Colonic mucosa (tissue), 4 donors: ENCODE data around the gene OXCT1. TPM values are rescaled to one million over a fixed set of nuclear protein-coding genes. Genes with fewer than 3 reads are reported as not detected.

ENCODE experiments used
- DNase-seq: peaks from one replicate; pipeline ENCODE4 v3.0.0-alpha.2; 2020
- H3K27ac ChIP-seq: fragments of 200-600 bp; one replicate; pipeline ENCODE4 v1.8.0; 2021
- H3K27me3 ChIP-seq: fragments of 200-600 bp; one replicate; pipeline ENCODE4 v1.8.0; 2021
- H3K36me3 ChIP-seq: fragments of 200-600 bp; one replicate; pipeline ENCODE4 v1.8.0; 2021
- H3K4me1 ChIP-seq: fragments of 200-600 bp; one replicate; pipeline ENCODE4 v1.8.0; 2021; ENCODE audit warnings: mild to moderate bottlenecking
- H3K4me3 ChIP-seq: fragments of 200-600 bp; one replicate; pipeline ENCODE4 v1.8.0; 2021
- H3K9ac ChIP-seq, 2 donors: one replicate each; pipeline ENCODE4 v1.7.0; 2013; ENCODE audit warnings: control low read depth in 2 of 2, low read depth in 2 of 2, low read length in 2 of 2
- H3K9me3 ChIP-seq: fragments of 200-600 bp; one replicate; pipeline ENCODE4 v1.8.0; 2021
- intact Hi-C: fragments of 100-400 bp; cut with DNase I; formaldehyde crosslinking; loops from one replicate; pipeline ENCODE4 v1.14.1; 2022
- total RNA-seq, 2 donors: library from RNA; stranded (reverse); fragmentation: NEBNext Ultra II Directional in 1 of 2; extraction: Animal tissue kit (Norgen Biotek cat#: 25700) in 1 of 2; gene quantifications; one replicate each; pipeline ENCODE4 v1.2.1, GENCODE V29; 2021
- TF ChIP-seq, protein P1 (sequence below): fragments of 200-600 bp; IDR thresholded peaks from one replicate; pipeline ENCODE4 v1.8.0; 2022; ENCODE audit warnings: antibody characterized with exemption, mild to moderate bottlenecking
- donor health status: healthy.
- donor health status: DM: no; HTN: no; CAD: no.
- donor health status: DM: no; HTN: no; CAD: no.

Gene OXCT1
- total RNA-seq, 2 donors from 2014 or later, result 23.8 to 31.3 TPM

DNA sequence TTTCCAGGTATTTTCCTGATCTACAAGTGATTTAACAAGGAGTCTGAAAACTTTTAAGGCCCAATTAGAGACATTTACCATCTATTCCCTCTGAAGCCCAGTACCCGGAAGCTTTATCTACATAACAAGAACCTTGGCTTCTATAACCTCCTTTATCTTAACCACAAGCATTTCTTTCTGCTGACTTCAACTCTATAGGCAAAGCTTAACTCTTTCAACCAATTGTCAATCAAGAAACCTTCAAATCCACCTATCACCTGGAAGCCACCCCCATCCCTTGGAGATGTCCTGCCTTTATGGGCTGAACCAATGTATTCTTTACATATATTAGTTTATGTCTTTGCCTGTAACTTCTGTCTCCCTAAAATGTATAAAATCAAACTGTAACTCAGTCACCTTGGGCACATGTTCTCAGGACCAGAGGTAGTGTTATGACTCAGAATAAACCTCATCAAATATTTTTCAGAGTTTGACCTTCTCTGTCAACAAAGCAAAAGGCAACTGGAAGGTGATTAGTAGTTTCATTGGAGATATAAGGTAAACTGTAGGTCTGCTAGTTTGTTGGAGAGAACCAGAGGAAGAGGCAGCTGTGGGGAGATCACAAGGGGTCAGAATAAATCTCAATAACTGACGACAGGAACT, 21.0 kb upstream of the OXCT1 start:
- no peaks in the 10 kb centered on the region for H3K27me3 ChIP-seq
- no peaks in the 10 kb centered on the region for H3K9me3 ChIP-seq
- intact Hi-C loops, result no loop called here
- H3K9ac ChIP-seq, result no peak overlapping the region
- H3K4me3 ChIP-seq, result no peak overlapping the region
- no peak overlapping the region for H3K27ac ChIP-seq
- DNase-seq, result no peak
- TF ChIP-seq, protein P1, sequence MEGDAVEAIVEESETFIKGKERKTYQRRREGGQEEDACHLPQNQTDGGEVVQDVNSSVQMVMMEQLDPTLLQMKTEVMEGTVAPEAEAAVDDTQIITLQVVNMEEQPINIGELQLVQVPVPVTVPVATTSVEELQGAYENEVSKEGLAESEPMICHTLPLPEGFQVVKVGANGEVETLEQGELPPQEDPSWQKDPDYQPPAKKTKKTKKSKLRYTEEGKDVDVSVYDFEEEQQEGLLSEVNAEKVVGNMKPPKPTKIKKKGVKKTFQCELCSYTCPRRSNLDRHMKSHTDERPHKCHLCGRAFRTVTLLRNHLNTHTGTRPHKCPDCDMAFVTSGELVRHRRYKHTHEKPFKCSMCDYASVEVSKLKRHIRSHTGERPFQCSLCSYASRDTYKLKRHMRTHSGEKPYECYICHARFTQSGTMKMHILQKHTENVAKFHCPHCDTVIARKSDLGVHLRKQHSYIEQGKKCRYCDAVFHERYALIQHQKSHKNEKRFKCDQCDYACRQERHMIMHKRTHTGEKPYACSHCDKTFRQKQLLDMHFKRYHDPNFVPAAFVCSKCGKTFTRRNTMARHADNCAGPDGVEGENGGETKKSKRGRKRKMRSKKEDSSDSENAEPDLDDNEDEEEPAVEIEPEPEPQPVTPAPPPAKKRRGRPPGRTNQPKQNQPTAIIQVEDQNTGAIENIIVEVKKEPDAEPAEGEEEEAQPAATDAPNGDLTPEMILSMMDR, result no peak
- no peaks in the 10 kb centered on the region for H3K36me3 ChIP-seq
- no peaks in the 10 kb centered on the region for H3K4me1 ChIP-seq

DNA sequence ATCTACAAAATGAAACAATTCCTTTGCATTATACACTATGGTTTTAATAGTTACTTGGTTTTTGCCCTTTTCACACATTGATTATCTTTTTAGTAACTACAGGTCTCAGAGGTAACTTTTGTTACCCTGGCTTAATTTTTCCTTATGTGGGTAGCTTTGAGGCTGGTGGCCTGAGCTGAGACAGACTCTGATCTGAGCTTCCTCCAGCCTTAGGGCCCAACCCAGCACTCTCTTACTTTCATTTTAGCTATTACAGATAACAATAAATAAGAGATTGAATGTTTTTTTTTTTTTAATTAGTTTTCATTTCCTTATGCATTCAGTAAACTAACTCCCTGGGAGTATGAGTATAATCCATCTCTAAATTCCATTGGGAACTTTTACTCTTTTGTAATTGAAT, 15.1 kb upstream of the OXCT1 start:
- no peaks in the 10 kb centered on the region for H3K27me3 ChIP-seq
- TF ChIP-seq, protein P1, result no peak
- no peaks in the 10 kb centered on the region for H3K36me3 ChIP-seq
- no peak overlapping the region for H3K4me3 ChIP-seq
- no peaks in the 10 kb centered on the region for H3K4me1 ChIP-seq
- intact Hi-C loops, result no loop called here
- H3K9me3 ChIP-seq, result no peaks in the 10 kb centered on the region
- no peak for DNase-seq
- no peak overlapping the region for H3K9ac ChIP-seq
- H3K27ac ChIP-seq, result no peak overlapping the region

DNA sequence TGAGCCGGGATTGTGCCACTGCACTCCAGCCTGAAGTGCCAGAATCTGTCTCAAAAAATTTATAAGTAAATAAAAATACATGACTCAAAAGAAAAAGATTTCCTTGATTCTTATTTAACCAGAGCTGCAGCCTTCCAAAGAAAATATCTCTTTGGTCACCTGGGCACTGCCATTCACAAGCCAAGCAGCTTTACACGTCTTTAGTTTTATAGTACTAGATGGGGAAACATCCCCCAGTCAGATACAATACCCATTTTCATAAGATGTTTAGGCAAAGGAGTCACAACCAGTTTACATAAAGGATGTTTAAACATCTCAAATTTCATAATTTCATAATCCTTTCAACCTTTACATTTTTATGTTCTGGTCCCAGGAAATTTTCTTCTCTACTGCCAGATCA, 13.7 kb upstream of the OXCT1 start:
- Histone ChIP-seq H3K27me3 (no peaks in the 10 kb centered on the region), H3K4me1 (no peaks in the 10 kb centered on the region), H3K9me3 (no peaks in the 10 kb centered on the region), H3K27ac (no peak overlapping the region), H3K4me3 (no peak overlapping the region), H3K9ac (no peak overlapping the region), H3K36me3 (no peaks in the 10 kb centered on the region)
- no peak for DNase-seq
- intact Hi-C loops, result no loop called here
- TF ChIP-seq, protein P1, result no peak

DNA sequence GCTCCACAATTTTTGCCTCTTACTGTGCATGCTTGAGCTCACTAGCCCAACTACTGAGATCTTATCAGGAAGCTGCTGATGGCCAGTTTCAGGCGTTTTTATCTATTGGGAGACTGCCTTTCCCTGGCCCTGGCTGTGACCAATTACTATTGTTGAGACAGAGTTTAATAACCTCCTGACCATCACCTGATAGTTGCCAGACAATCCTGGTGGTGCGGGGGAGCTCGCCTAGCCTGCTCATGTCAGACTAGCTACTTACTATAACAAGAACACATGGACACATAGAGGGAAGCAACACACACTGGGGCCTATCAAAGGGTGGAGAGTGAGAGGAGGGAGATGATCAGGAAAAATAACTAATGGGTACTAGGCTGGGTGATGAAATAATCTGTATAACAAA, 13.0 kb upstream of the OXCT1 start:
- Histone ChIP-seq H3K27me3 (no peaks in the 10 kb centered on the region), H3K36me3 (no peaks in the 10 kb centered on the region), H3K4me3 (no peak overlapping the region), H3K9ac (no peak overlapping the region), H3K4me1 (no peaks in the 10 kb centered on the region), H3K27ac (no peak overlapping the region), H3K9me3 (no peaks in the 10 kb centered on the region)
- intact Hi-C loops, result no loop called here
- no peak for DNase-seq
- TF ChIP-seq, protein P1, result no peak

DNA sequence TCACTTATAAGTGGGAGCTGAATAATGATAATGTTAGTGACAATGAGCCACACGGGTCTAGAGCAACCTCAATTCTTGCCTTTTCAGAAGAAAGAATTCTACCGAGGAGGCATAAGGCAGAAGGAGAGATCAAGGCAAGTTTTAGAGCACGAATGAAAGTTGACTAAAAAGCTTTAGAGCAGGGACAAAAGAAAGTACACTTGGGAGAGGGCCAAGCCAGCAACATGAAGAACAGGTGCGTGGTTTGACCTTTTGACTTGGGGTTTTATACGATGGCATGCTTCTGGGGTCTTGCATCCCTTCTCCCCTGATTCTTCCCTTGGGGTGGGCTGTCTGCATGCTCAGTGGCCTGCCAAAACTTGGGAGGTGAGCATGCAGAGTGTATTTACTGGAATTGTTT, 12.5 kb upstream of the OXCT1 start:
- Histone ChIP-seq H3K4me3 (no peak overlapping the region), H3K9me3 (no peaks in the 10 kb centered on the region), H3K36me3 (no peaks in the 10 kb centered on the region), H3K27me3 (no peaks in the 10 kb centered on the region), H3K27ac (no peak overlapping the region), H3K9ac (no peak overlapping the region), H3K4me1 (no peaks in the 10 kb centered on the region)
- intact Hi-C loops, result no loop called here
- DNase-seq, result no peak
- TF ChIP-seq, protein P1, result no peak
